Measurements from ENCODE around the gene CDC42EP4.

The CDC42EP4 gene

DNA sequence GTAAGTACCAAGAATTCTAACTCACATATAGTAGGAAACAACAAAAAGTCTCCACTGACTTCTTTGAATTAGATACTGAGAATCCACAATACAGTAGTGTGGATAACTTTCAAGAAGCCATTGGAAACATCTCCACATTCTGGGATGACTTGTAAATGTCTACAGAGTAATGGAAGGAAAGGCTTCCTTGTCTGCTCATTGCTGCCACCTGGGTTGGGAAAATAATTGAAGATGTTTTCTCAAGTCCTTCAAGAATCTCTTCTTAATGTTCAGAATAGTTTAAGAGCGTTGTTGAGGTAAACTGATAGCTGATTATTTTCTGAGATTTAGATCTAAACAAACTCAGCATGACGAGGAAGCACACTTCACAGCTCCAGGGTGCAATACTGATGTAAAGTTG is 64.1 kb downstream of the CDC42EP4 start:
- no peak for DNase-seq

DNA sequence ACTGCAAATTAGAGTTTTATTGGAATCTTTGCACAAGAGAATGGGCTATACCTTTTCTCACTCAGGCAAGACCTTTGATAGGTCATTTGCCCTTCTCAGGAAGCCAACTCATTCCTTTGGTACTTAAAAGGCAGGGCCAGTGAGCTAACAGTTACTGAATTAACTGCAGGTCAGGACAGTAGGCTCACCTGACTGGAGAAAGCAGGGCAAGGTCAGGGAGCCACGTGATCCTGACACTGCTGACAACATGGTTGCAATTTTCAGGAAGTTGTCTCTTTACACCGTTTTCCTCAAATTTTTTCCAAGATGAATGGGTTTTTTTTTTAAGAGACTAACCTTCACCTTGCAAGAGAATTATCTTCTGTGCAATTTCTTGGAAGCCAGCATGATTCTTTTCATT is 71.2 kb downstream of the CDC42EP4 start:
- no peak for DNase-seq

DNA sequence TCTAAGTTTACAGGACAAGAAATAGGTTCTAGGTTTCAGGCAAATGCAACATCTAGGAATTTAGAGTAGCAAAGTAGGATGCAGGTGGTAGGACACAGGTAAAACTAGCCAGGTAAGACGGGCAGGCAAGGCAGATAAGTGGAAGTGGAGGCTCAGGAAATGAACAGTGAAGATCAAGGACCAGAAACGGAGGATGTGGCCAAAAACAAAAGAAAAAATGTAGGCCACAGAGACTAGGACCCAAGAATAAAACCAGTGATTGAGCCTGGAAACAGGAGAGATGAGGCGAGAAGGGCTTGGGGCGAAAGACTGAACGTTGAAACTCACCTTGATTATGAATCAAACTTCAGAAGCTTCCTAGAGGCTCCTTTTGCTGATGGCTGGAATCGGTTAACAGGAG is 74.1 kb downstream of the CDC42EP4 start:
- DNase-seq = no peak

DNA sequence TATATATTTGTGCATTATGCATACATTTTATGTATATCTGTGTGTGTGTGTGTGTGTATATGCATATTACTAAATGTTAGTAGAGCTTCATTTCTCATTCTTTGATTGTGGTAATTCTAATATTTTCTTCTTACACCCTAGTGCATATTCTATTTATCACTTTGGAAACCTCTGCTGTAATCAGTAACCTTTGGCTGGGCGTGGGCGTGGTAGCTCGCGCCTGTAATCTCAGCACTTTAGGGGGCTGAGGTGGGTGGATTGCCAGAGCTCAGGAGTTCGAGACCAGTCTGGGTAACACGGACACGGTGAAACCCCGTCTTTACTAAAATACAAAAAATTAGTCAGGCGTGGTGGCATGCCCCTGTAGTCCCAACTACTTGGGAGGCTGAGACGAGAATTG is 77.1 kb downstream of the CDC42EP4 start:
- DNase-seq = no peak
